IMR-90 (cell line): ENCODE measurements around the gene UNC50.

Experiments used
- CTCF ChIP-seq: conservative IDR thresholded peaks from 2 replicates; pipeline ENCODE4 v1.5.1; 2012; ENCODE audit warnings: mild to moderate bottlenecking, low read depth, low read length, improper control_type of control experiment
- MXI1 ChIP-seq: IDR thresholded peaks from 2 replicates; pipeline ENCODE4 v1.6.1; 2012; ENCODE audit warnings: low read depth, mild to moderate bottlenecking, low read length, moderate library complexity, borderline replicate concordance
- POLR2A ChIP-seq: IDR thresholded peaks from 2 replicates; pipeline ENCODE4 v1.6.1; 2012; ENCODE audit warnings: mild to moderate bottlenecking, low read depth, low read length
- RCOR1 ChIP-seq: IDR thresholded peaks from 2 replicates; pipeline ENCODE4 v1.6.1; 2012; ENCODE audit warnings: mild to moderate bottlenecking, low read length, improper control_type of control experiment; ENCODE audit not compliant: insufficient replicate concordance
- USF2 ChIP-seq: fragments of 150-350 bp; IDR thresholded peaks from 2 replicates; pipeline ENCODE4 v1.6.1; 2017; ENCODE audit warnings: mild to moderate bottlenecking, antibody characterized with exemption, low read length, low read depth

- TF ChIP-seq CTCF: no peak
- no peak for TF ChIP-seq POLR2A
- no peak for TF ChIP-seq MXI1
- TF ChIP-seq USF2: no peak
- TF ChIP-seq RCOR1: no peak
Observed at GRCh38 chr2:98561018-98561417, 47.4 kb upstream of the UNC50 start.
